Liver (tissue), 9 donors: Measurements from ENCODE around the gene SLF1. TPM values are rescaled to one million over a fixed set of nuclear protein-coding genes. Genes with fewer than 3 reads are reported as not detected.
A peak's percentile ranks its signal among the peaks of the same experiment; 100 is the strongest.

ENCODE experiments used
- DNase-seq: peaks from one replicate; pipeline ENCODE4 v3.0.0-alpha.2; 2017; ENCODE audit warnings: low spot score
- H3K27ac ChIP-seq, 2 donors: one replicate each; pipeline ENCODE4 v1.7.0; 2013; ENCODE audit warnings: inconsistent platforms in 2 of 2, low read length in 2 of 2, control low read depth in 1 of 2, low read depth in 1 of 2, mild to moderate bottlenecking in 1 of 2
- H3K27me3 ChIP-seq, 4 donors: one replicate each; pipeline versions ENCODE4 v1.6.1 to v1.7.0; 2013; ENCODE audit warnings: low read length in 3 of 4, inconsistent platforms in 1 of 4, mild to moderate bottlenecking in 1 of 4, moderate library complexity in 1 of 4; ENCODE audit not compliant: control insufficient read depth in 4 of 4, insufficient read depth in 4 of 4
- H3K36me3 ChIP-seq, 4 donors: one replicate each; pipeline versions ENCODE4 v1.6.1 to v1.7.0; 2013; ENCODE audit warnings: low read length in 3 of 4, mild to moderate bottlenecking in 3 of 4, low read depth in 1 of 4, moderate library complexity in 1 of 4; ENCODE audit not compliant: control insufficient read depth in 4 of 4, insufficient read depth in 3 of 4
- H3K4me1 ChIP-seq, 4 donors: one replicate each; pipeline versions ENCODE4 v1.6.1 to v1.7.0; 2013; ENCODE audit warnings: low read length in 3 of 4, mild to moderate bottlenecking in 3 of 4, moderate library complexity in 1 of 4; ENCODE audit not compliant: control insufficient read depth in 4 of 4, insufficient read depth in 4 of 4
- H3K4me3 ChIP-seq, 3 donors: one replicate each; pipeline versions ENCODE4 v1.6.1 to v1.7.0; 2013; ENCODE audit warnings: low read length in 3 of 3, control low read depth in 1 of 3, low read depth in 1 of 3, mild to moderate bottlenecking in 1 of 3
- H3K9ac ChIP-seq, 2 donors: one replicate each; pipeline ENCODE4 v1.7.0; 2013; ENCODE audit warnings: low read length in 2 of 2, mild to moderate bottlenecking in 2 of 2, moderate library complexity in 2 of 2, control low read depth in 1 of 2, low read depth in 1 of 2
- H3K9me3 ChIP-seq, 4 donors: one replicate each; pipeline versions ENCODE4 v1.6.1 to v1.7.0; 2013; ENCODE audit warnings: low read length in 3 of 4; ENCODE audit not compliant: control insufficient read depth in 4 of 4
- ATF3 ChIP-seq: IDR thresholded peaks from 2 replicates; pipeline ENCODE4 v1.6.1; 2016; ENCODE audit warnings: antibody characterized with exemption
- CTCF ChIP-seq: fragments of 150-350 bp; IDR thresholded peaks from 2 replicates; pipeline ENCODE4 v1.5.1; 2017; ENCODE audit warnings: improper control_type of control experiment, low read depth, low read length; ENCODE audit not compliant: missing input control
- EGR1 ChIP-seq, 2 donors: IDR thresholded peaks; 2 replicates each; pipeline ENCODE4 v1.6.1; 2016 to 2018; ENCODE audit warnings: antibody characterized with exemption in 2 of 2, low read depth in 2 of 2
- FOXA1 ChIP-seq: IDR thresholded peaks from 2 replicates; pipeline ENCODE4 v1.6.1; 2016; ENCODE audit warnings: antibody characterized with exemption
- FOXA2 ChIP-seq: IDR thresholded peaks from 2 replicates; pipeline ENCODE4 v1.6.1; 2016; ENCODE audit warnings: antibody characterized with exemption
- GABPA ChIP-seq, 2 donors: IDR thresholded peaks in 1 of 2; conservative IDR thresholded peaks in 1 of 2; 2 replicates each; pipeline ENCODE4 v1.6.1; 2016; ENCODE audit warnings: antibody characterized with exemption in 2 of 2, mild to moderate bottlenecking in 1 of 2, moderate library complexity in 1 of 2
- HNF4G ChIP-seq: IDR thresholded peaks from 2 replicates; pipeline ENCODE4 v1.6.1; 2016; ENCODE audit warnings: antibody characterized with exemption
- JUND ChIP-seq, 2 donors: IDR thresholded peaks; 2 replicates each; pipeline ENCODE4 v1.6.1; 2016; ENCODE audit warnings: antibody characterized with exemption in 2 of 2
- MAX ChIP-seq: IDR thresholded peaks from 2 replicates; pipeline ENCODE4 v1.6.1; 2016; ENCODE audit warnings: antibody characterized with exemption
- NR2F2 ChIP-seq: IDR thresholded peaks from 2 replicates; pipeline ENCODE4 v1.6.1; 2016; ENCODE audit warnings: antibody characterized with exemption
- RAD21 ChIP-seq, 2 donors: IDR thresholded peaks; 2 replicates each; pipeline ENCODE4 v1.6.1; 2016; ENCODE audit warnings: antibody characterized with exemption in 2 of 2, mild to moderate bottlenecking in 2 of 2
- REST ChIP-seq: IDR thresholded peaks from 2 replicates; pipeline ENCODE4 v1.6.1; 2016; ENCODE audit warnings: antibody characterized with exemption, mild to moderate bottlenecking
- RXRA ChIP-seq, 2 donors: IDR thresholded peaks; 2 replicates each; pipeline ENCODE4 v1.6.1; 2017 to 2018; ENCODE audit warnings: antibody characterized with exemption in 2 of 2, mild to moderate bottlenecking in 1 of 2
- SP1 ChIP-seq: IDR thresholded peaks from 2 replicates; pipeline ENCODE4 v1.6.1; 2018; ENCODE audit warnings: antibody characterized with exemption, mild to moderate bottlenecking
- TAF1 ChIP-seq: conservative IDR thresholded peaks from 2 replicates; pipeline ENCODE4 v1.6.1; 2016; ENCODE audit warnings: antibody characterized with exemption, mild to moderate bottlenecking
- YY1 ChIP-seq: IDR thresholded peaks from 2 replicates; pipeline ENCODE4 v1.6.1; 2016; ENCODE audit warnings: antibody characterized with exemption, mild to moderate bottlenecking
- ZBTB33 ChIP-seq: IDR thresholded peaks from 2 replicates; pipeline ENCODE4 v1.6.1; 2016; ENCODE audit warnings: antibody characterized with exemption
- WGBS: extraction: QIAGEN DNeasy Blood & Tissue Kit; methylation state at CpG from one replicate; pipeline ENCODE4 v1.1.7; 2013; 5-methylcytosine and 5-hydroxymethylcytosine counted together
- polyA plus RNA-seq, 2 donors: library from polyadenylated mRNA; stranded (reverse) in 1 of 2; unstranded in 1 of 2; fragments of 200-250 nt in 1 of 2; fragments of >200 nt in 1 of 2; fragmentation: Nextera tagmentation in 1 of 2; extraction: Ambion mirVana in 1 of 2; gene quantifications; one replicate each; pipeline versions ENCODE4 v1.2.1 to v1.2.3, GENCODE V29; 2013 to 2015
- total RNA-seq, 2 donors: library from RNA; depleted of rRNA; stranded (reverse); fragments of >200 nt; gene quantifications; one replicate each; pipeline ENCODE4 v1.2.3, GENCODE V29; 2014
- donor health status: healthy.
- donor health status: healthy.
- donor health status: healthy.
- donor health status: healthy.
- donor health status: healthy.

SLF1 gene
- total and polyA plus RNA-seq, 4 donors = 0.63 to 6.3 (median 2.6) TPM

GRCh38 chr5:94623011-94623410, 4.5 kb downstream of the SLF1 start:
- H3K4me1 ChIP-seq = peaks cover 0 to 30% (median 11%) of the 10 kb centered on the region in 4 donors
- no peaks in the 10 kb centered on the region for H3K36me3 ChIP-seq
- no peak overlapping the region for H3K27ac ChIP-seq
- H3K9me3 ChIP-seq = no peaks in the 10 kb centered on the region
- H3K27me3 ChIP-seq = no peaks in the 10 kb centered on the region
- H3K4me3 ChIP-seq = no peak overlapping the region
- H3K9ac ChIP-seq = no peak overlapping the region
- no peak for DNase-seq
- TF ChIP-seq NR2F2 (no peak), RXRA (IDR thresholded peaks at IDR 0.05) (no peak), CTCF (no peak), GABPA (IDR thresholded peaks at IDR 0.05 in 1 of 2, conservative IDR thresholded peaks at IDR 0.05 in 1 of 2) (no peak), REST (no peak), EGR1 (IDR thresholded peaks at IDR 0.05; ENCODE audit: low read depth in 2 of 2) (no peak), TAF1 (no peak), FOXA1 (no peak), MAX (no peak), ATF3 (no peak)

- DNase-seq = no peak
- Histone ChIP-seq H3K4me1 (peaks cover 0 to 26% (median 10%) of the 10 kb centered on the region in 4 donors), H3K27ac (peak overlapping the region in 1 of 2 donors; percentile 2), H3K36me3 (no peaks in the 10 kb centered on the region), H3K27me3 (no peaks in the 10 kb centered on the region), H3K4me3 (no peak overlapping the region), H3K9ac (peak overlapping the region; percentile 5 to 37), H3K9me3 (no peaks in the 10 kb centered on the region)
- WGBS = 24% methylated on average over 2 of the region's 2 CpGs
- TF ChIP-seq CTCF (no peak), RAD21 (IDR thresholded peaks at IDR 0.05) (no peak), TAF1 (no peak), ZBTB33 (no peak), FOXA2 (no peak), FOXA1 (no peak), HNF4G (no peak), ATF3 (no peak), RXRA (IDR thresholded peaks at IDR 0.05) (no peak), MAX (no peak), NR2F2 (no peak), YY1 (no peak), REST (no peak), JUND (IDR thresholded peaks at IDR 0.05) (no peak), SP1 (no peak), GABPA (IDR thresholded peaks at IDR 0.05 in 1 of 2, conservative IDR thresholded peaks at IDR 0.05 in 1 of 2) (no peak)
Measured at GRCh38 chr5:94623877-94624276, 5.4 kb downstream of the SLF1 start.
